ENCODE measurements around the gene PARP12. TPM values are rescaled to one million over a fixed set of nuclear protein-coding genes. Genes with fewer than 3 reads are reported as not detected.

Gene PARP12
- total and polyA plus RNA-seq, 9 of the 15 experiments (the other 6 are each of a cell fraction or from before 2014, with no cell fraction given): 4.6 to 40.4 (median 23.5) TPM

DNA sequence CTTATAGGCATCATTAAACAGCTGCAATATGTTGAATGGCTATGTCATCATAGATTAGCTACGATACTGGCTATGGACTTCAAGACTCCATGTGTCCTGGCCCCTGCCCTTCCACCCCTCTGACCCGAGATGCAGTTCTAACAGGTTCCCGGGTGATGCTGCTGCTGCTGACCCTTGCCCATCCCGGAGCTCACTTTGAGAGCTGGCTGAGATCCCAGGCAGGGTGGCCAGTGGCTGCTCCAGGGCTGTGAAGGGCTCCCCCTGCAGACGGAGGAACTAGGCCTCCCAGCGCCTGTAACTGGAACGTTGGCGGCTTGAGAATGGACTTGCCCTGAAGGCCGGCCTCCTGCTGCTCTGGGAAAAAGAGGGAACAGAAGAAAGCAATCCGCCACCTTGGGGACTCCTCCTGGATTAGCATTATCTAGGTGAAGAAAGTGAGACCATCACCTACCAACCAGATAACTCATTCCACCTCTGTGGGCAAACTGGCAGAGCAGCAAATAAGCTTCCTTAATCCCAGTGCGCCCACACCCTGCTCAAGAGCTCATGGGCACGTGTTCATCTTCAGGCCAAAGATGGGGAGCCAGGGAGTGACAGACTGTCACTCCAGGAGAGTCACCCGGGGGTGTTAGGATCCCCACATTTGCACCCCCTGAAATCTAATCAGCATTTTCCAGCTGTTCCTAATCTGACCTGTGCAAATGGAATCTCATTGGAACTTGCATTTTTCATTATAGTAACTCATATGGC is 56.8 kb downstream of the PARP12 start (continued):
- TF ChIP-seq ZNF407 (IDR thresholded peaks at IDR 0.05; ENCODE audit: low read depth) (no peak), RBM15 (IDR thresholded peaks at IDR 0.05; ENCODE audit: insufficient read depth, low read length) (no peak), NFE2L1 (tag; IDR thresholded peaks at IDR 0.05; ENCODE audit: borderline replicate concordance, low read depth) (no peak), NELFE (IDR thresholded peaks at IDR 0.05; ENCODE audit: insufficient read depth, insufficient read length) (no peak), MYBL2 (IDR thresholded peaks at IDR 0.05; ENCODE audit: low read depth) (no peak), MYBL2 (CRISPR knock-in tag; IDR thresholded peaks at IDR 0.05; ENCODE audit: borderline replicate concordance) (no peak), ZNF830 (CRISPR knock-in tag; IDR thresholded peaks at IDR 0.05) (no peak), ETS1 (conservative IDR thresholded peaks at IDR 0.05; ENCODE audit: control insufficient read depth, low read depth, low read length) (no peak), ZNF639 (CRISPR knock-in tag; conservative IDR thresholded peaks at IDR 0.05 in 1 of 2, IDR thresholded peaks at IDR 0.05 in 1 of 2) (no peak)
- TF ChIP-seq, protein P1, sequence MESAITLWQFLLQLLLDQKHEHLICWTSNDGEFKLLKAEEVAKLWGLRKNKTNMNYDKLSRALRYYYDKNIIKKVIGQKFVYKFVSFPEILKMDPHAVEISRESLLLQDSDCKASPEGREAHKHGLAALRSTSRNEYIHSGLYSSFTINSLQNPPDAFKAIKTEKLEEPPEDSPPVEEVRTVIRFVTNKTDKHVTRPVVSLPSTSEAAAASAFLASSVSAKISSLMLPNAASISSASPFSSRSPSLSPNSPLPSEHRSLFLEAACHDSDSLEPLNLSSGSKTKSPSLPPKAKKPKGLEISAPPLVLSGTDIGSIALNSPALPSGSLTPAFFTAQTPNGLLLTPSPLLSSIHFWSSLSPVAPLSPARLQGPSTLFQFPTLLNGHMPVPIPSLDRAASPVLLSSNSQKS (CRISPR knock-in tag; IDR thresholded peaks at IDR 0.05): no peak
- TF ChIP-seq, protein P2, sequence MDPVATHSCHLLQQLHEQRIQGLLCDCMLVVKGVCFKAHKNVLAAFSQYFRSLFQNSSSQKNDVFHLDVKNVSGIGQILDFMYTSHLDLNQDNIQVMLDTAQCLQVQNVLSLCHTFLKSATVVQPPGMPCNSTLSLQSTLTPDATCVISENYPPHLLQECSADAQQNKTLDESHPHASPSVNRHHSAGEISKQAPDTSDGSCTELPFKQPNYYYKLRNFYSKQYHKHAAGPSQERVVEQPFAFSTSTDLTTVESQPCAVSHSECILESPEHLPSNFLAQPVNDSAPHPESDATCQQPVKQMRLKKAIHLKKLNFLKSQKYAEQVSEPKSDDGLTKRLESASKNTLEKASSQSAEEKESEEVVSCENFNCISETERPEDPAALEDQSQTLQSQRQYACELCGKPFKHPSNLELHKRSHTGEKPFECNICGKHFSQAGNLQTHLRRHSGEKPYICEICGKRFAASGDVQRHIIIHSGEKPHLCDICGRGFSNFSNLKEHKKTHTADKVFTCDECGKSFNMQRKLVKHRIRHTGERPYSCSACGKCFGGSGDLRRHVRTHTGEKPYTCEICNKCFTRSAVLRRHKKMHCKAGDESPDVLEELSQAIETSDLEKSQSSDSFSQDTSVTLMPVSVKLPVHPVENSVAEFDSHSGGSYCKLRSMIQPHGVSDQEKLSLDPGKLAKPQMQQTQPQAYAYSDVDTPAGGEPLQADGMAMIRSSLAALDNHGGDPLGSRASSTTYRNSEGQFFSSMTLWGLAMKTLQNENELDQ (CRISPR knock-in tag; IDR thresholded peaks at IDR 0.05; ENCODE audit: borderline replicate concordance): no peak

Measured in K562 (cell line).